ENCODE data around the gene MMD2. TPM values are rescaled to one million over a fixed set of nuclear protein-coding genes. Genes with fewer than 3 reads are reported as not detected.

Gene MMD2
- total RNA-seq, 1 donor from 2014 or later: not detected

GRCh38 chr7:4939971-4940728, 18.8 kb downstream of the MMD2 start:
- no peak for DNase-seq (ENCODE audit: extremely low spot score, unreplicated experiment)
- Mint-ChIP-seq H3K4me1 (ENCODE audit: unreplicated experiment) (no peaks in the 10 kb centered on the region), H3K9me3 (ENCODE audit: unreplicated experiment) (no peaks in the 10 kb centered on the region), H3K4me3 (ENCODE audit: unreplicated experiment) (no peak overlapping the region), H3K27me3 (ENCODE audit: unreplicated experiment) (peaks cover 3% of the 10 kb centered on the region), H3K27ac (ENCODE audit: unreplicated experiment) (no peak overlapping the region), H3K36me3 (ENCODE audit: unreplicated experiment) (no peaks in the 10 kb centered on the region)
- no peak for TF ChIP-seq CTCF (IDR thresholded peaks at IDR 0.05)

GRCh38 chr7:4937411-4937810, 21.6 kb downstream of the MMD2 start:
- Mint-ChIP-seq H3K4me3 (ENCODE audit: unreplicated experiment) (no peak overlapping the region), H3K4me1 (ENCODE audit: unreplicated experiment) (no peaks in the 10 kb centered on the region), H3K27ac (ENCODE audit: unreplicated experiment) (no peak overlapping the region), H3K36me3 (ENCODE audit: unreplicated experiment) (no peaks in the 10 kb centered on the region), H3K9me3 (ENCODE audit: unreplicated experiment) (no peaks in the 10 kb centered on the region), H3K27me3 (ENCODE audit: unreplicated experiment) (peaks cover 3% of the 10 kb centered on the region)
- no peak for TF ChIP-seq CTCF (IDR thresholded peaks at IDR 0.05)
- no peak for DNase-seq (ENCODE audit: extremely low spot score, unreplicated experiment)

GRCh38 chr7:4934419-4935025, 24.5 kb downstream of the MMD2 start:
- TF ChIP-seq CTCF (IDR thresholded peaks at IDR 0.05): no peak
- no peak for DNase-seq (ENCODE audit: extremely low spot score, unreplicated experiment)

GRCh38 chr7:4931943-4932342, 27.0 kb downstream of the MMD2 start:
- H3K27ac Mint-ChIP-seq (ENCODE audit: unreplicated experiment): no peak overlapping the region
- H3K27me3 Mint-ChIP-seq (ENCODE audit: unreplicated experiment): peaks cover 3% of the 10 kb centered on the region
- no peak for DNase-seq (ENCODE audit: extremely low spot score, unreplicated experiment)
- no peaks in the 10 kb centered on the region for H3K9me3 Mint-ChIP-seq (ENCODE audit: unreplicated experiment)
- no peak for TF ChIP-seq CTCF (IDR thresholded peaks at IDR 0.05)
- no peaks in the 10 kb centered on the region for H3K4me1 Mint-ChIP-seq (ENCODE audit: unreplicated experiment)
- no peak overlapping the region for H3K4me3 Mint-ChIP-seq (ENCODE audit: unreplicated experiment)
- no peaks in the 10 kb centered on the region for H3K36me3 Mint-ChIP-seq (ENCODE audit: unreplicated experiment)

More at GRCh38 chr7:4934419-4935025, 24.5 kb downstream of the MMD2 start:
- Mint-ChIP-seq H3K27ac (ENCODE audit: unreplicated experiment) (no peak overlapping the region), H3K4me3 (ENCODE audit: unreplicated experiment) (no peak overlapping the region), H3K27me3 (ENCODE audit: unreplicated experiment) (peaks cover 3% of the 10 kb centered on the region), H3K36me3 (ENCODE audit: unreplicated experiment) (no peaks in the 10 kb centered on the region), H3K4me1 (ENCODE audit: unreplicated experiment) (no peaks in the 10 kb centered on the region), H3K9me3 (ENCODE audit: unreplicated experiment) (no peaks in the 10 kb centered on the region)

GRCh38 chr7:4929005-4929404, 30.0 kb downstream of the MMD2 start:
- Mint-ChIP-seq H3K9me3 (ENCODE audit: unreplicated experiment) (no peaks in the 10 kb centered on the region), H3K27me3 (ENCODE audit: unreplicated experiment) (peaks cover 3% of the 10 kb centered on the region), H3K27ac (ENCODE audit: unreplicated experiment) (no peak overlapping the region), H3K4me3 (ENCODE audit: unreplicated experiment) (no peak overlapping the region), H3K36me3 (ENCODE audit: unreplicated experiment) (no peaks in the 10 kb centered on the region), H3K4me1 (ENCODE audit: unreplicated experiment) (no peaks in the 10 kb centered on the region)
- DNase-seq (ENCODE audit: extremely low spot score, unreplicated experiment): no peak
- no peak for TF ChIP-seq CTCF (IDR thresholded peaks at IDR 0.05)
